ENCODE results near the gene VSIG4. TPM values are rescaled to one million over a fixed set of nuclear protein-coding genes. Genes with fewer than 3 reads are reported as not detected.

Gene VSIG4
- total and polyA plus RNA-seq, 12 donors: 2.9 to 106 (median 14.8) TPM

DNA sequence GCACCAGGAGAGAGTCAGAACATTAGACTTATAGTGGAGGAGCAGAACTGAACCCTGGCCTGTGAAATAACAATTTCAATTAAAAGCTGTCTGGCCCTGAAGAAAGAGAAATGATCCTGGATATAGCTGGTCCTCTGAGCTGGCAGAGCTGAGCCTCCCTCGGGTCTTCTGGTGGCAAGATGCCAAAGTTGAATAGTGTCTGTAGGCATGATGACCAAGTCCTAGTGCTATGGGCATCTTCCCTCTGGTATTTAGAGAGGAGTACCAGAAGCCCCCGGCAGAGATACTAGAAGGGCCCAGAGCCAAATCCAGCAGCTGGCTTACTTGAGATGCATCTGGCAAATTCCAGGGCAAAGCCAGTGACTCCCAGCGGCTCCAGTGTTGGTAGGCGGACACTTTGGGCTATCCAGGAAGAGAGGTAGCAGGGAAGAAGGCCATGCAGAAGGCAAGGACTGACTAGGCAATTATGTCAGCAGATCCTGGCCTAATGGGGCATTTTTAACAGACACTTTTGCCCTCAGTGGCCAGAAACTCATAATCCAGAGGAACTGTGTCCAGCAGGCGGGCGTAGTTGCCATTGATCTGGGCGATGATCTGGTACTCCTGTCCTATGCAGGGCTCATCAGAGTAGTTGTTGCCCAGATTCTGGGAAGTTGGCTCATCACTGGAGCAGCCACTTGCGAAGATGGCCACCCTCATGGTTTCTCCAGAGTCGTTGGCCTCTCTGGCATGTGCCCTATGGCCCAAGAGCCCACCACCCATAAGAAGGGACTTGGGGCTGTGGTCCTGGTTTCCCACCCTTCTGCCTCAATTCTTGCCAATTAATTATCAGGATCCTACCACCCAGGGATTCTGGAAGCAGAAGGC is 17.9 kb downstream of the VSIG4 start:
- 83 to 88% methylated on average over 9 of the region's 9 CpGs for WGBS, 2 donors
- ATAC-seq: no peak

GRCh38 chrX:66021401-66021764 is 18.5 kb downstream of the VSIG4 start:
- peaks cover 0 to 18% (median 0%) of the 10 kb centered on the region in 9 donors for H3K36me3 ChIP-seq

More for the DNA sequence above, 17.9 kb downstream of the VSIG4 start:
- TF ChIP-seq CTCF (IDR thresholded peaks at IDR 0.05): no peak
- peaks cover 0 to 46% (median 0%) of the 10 kb centered on the region in 9 donors for H3K4me1 ChIP-seq
- no peak overlapping the region for H3K4me3 ChIP-seq
- intact Hi-C loops (cut with DNase I): no loop called here
- peak overlapping the region in 1 of 10 donors; percentile 88 for H3K27ac ChIP-seq
- H3K9me3 ChIP-seq: no peaks in the 10 kb centered on the region
- DNase-seq: no peak
- H3K36me3 ChIP-seq: peaks cover 0 to 18% (median 0%) of the 10 kb centered on the region in 9 donors
- peaks cover 0 to 7% (median 0%) of the 10 kb centered on the region in 7 donors for H3K27me3 ChIP-seq

DNA sequence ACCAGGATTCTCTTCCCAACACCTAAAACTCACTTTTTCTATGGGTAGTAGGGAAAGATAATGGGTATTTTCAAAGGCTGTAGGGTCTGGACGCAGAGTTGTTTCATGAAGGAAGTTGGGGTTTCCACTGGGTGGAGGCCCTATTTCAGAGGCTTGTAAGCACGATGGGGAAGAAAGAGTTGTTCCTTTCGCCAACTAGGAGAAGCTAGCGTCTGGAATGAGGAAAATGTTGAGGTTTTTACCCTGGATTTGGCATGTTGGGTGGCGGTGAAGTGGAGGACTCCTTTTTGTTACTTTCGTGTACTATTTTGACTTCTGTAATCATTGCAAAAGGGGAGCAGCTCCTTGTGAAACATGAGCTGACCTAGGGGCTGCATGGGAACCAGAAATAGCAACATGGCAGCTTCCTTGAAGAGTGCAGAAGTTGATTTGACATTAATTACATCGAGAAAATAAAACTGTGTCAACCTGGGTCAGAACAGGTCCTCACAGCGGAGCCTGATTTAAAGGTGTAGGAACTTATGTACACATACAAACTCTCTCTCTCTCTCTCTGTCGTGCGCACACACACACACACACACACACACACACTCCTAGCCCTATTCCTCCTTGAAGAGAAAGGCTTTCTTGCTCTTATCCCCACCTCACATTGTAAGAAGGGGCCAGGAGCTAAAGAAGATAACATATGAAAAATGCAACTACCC is 19.1 kb downstream of the VSIG4 start:
- intact Hi-C loops (cut with DNase I): no loop called here
- ATAC-seq (no peak), DNase-seq (no peak)
- peaks cover 0 to 7% (median 0%) of the 10 kb centered on the region in 7 donors for H3K27me3 ChIP-seq
- H3K4me1 ChIP-seq: peaks cover 0 to 56% (median 0%) of the 10 kb centered on the region in 9 donors
- TF ChIP-seq CTCF (IDR thresholded peaks at IDR 0.05): no peak
- 74 to 80% methylated on average over 9 to 10 of the region's 10 CpGs for WGBS, 2 donors
- H3K4me3 ChIP-seq: no peak overlapping the region
- H3K9me3 ChIP-seq: no peaks in the 10 kb centered on the region
- H3K36me3 ChIP-seq: peaks cover 0 to 18% (median 0%) of the 10 kb centered on the region in 9 donors
- H3K27ac ChIP-seq: peak overlapping the region in 1 of 10 donors; percentile 88

More at GRCh38 chrX:66021401-66021764, 18.5 kb downstream of the VSIG4 start:
- intact Hi-C loops (cut with DNase I): no loop called here
- WGBS, 2 donors: 71 to 73% methylated on average over 1 of the region's 1 CpG
- no peak for TF ChIP-seq CTCF (IDR thresholded peaks at IDR 0.05)
- DNase-seq (no peak), ATAC-seq (no peak)
- H3K4me1 ChIP-seq: peaks cover 0 to 52% (median 0%) of the 10 kb centered on the region in 9 donors
- H3K27me3 ChIP-seq: peaks cover 0 to 7% (median 0%) of the 10 kb centered on the region in 7 donors
- no peaks in the 10 kb centered on the region for H3K9me3 ChIP-seq
- no peak overlapping the region for H3K4me3 ChIP-seq
- peak overlapping the region in 1 of 10 donors; percentile 88 for H3K27ac ChIP-seq

DNA sequence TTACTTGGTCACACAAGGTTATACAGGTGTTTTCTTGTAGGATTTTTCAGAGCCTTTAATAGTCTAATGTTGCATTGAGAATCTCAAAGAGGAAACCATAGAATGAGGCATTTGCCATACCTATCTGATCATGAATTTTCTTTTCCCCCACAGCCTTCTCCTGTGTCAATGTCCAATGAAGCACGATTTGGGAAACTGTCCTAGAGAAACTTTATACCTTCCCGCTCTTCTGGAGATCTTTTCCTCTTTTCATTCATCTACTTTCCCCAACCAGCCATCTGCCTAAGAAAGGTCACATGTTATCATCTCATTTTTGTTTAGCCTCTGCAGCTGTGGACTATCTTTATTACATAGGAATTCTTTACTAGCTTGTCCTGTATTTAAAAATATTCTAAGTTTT is 19.9 kb downstream of the VSIG4 start:
- Histone ChIP-seq H3K4me3 (no peak overlapping the region), H3K27ac (peak overlapping the region in 1 of 10 donors; percentile 88), H3K27me3 (peaks cover 0 to 7% (median 0%) of the 10 kb centered on the region in 7 donors), H3K9me3 (no peaks in the 10 kb centered on the region), H3K36me3 (peaks cover 0 to 18% (median 0%) of the 10 kb centered on the region in 9 donors), H3K4me1 (peaks cover 0 to 63% (median 0%) of the 10 kb centered on the region in 9 donors)
- intact Hi-C loops (cut with DNase I): no loop called here
- TF ChIP-seq CTCF (IDR thresholded peaks at IDR 0.05): no peak
- 71 to 88% methylated on average over 2 of the region's 2 CpGs for WGBS, 2 donors
- ATAC-seq (no peak), DNase-seq (no peak)

All from heart right ventricle (tissue), 16 donors.